OCI-LY1 (cell line): Measurements from ENCODE around the gene STK32C.

Experiments used
- H2AFZ ChIP-seq: fragments of 200-600 bp; sonication (generic), shearing (Covaris generic); 2 replicates; pipeline ENCODE4 v1.6.0; 2014; ENCODE audit warnings: antibody characterized with exemption, mild to moderate bottlenecking, low read length
- H3F3A ChIP-seq: fragments of 200-600 bp; sonication (generic), shearing (Covaris generic); 2 replicates; pipeline ENCODE4 v1.6.0; 2014; ENCODE audit warnings: mild to moderate bottlenecking, antibody characterized with exemption, low read length, moderate library complexity; ENCODE audit not compliant: insufficient read depth
- H3K27ac ChIP-seq: fragments of 200-600 bp; sonication (generic); 2 replicates; pipeline ENCODE4 v1.5.1; 2014; ENCODE audit warnings: low read length, mixed run types, mild to moderate bottlenecking, low read depth; ENCODE audit not compliant: poor library complexity, severe bottlenecking
- H3K27me3 ChIP-seq: fragments of 200-600 bp; sonication (generic); 2 replicates; pipeline ENCODE4 v1.6.0; 2014; ENCODE audit warnings: antibody characterized with exemption, mild to moderate bottlenecking, low read length, moderate library complexity; ENCODE audit not compliant: insufficient read depth
- H3K36me3 ChIP-seq: fragments of 200-600 bp; sonication (generic); 2 replicates; pipeline ENCODE4 v1.6.1; 2014; ENCODE audit warnings: mild to moderate bottlenecking, antibody characterized with exemption, low read length, moderate library complexity, mixed read lengths; ENCODE audit not compliant: insufficient read depth
- H3K4me1 ChIP-seq: fragments of 200-600 bp; sonication (generic); 2 replicates; pipeline ENCODE4 v1.5.1; 2014; ENCODE audit warnings: mild to moderate bottlenecking, low read length, moderate library complexity; ENCODE audit not compliant: insufficient read depth, severe bottlenecking
- H3K4me2 ChIP-seq: fragments of 200-600 bp; sonication (generic), shearing (Covaris generic); 2 replicates; pipeline ENCODE4 v1.6.1; 2014; ENCODE audit warnings: low read length
- H3K4me3 ChIP-seq: fragments of 200-600 bp; sonication (generic); 2 replicates; pipeline ENCODE4 v1.5.1; 2014; ENCODE audit warnings: low read length, low read depth, mild to moderate bottlenecking, mixed read lengths; ENCODE audit not compliant: poor library complexity, severe bottlenecking
- H3K79me2 ChIP-seq: fragments of 200-600 bp; shearing (Covaris generic); 2 replicates; pipeline ENCODE4 v1.6.1; 2016; ENCODE audit warnings: mixed run types, low read length, mixed read lengths; ENCODE audit not compliant: insufficient read depth
- H3K9ac ChIP-seq: fragments of 200-600 bp; sonication (generic), shearing (Covaris generic); 2 replicates; pipeline ENCODE4 v1.6.1; 2014; ENCODE audit warnings: mild to moderate bottlenecking, low read length, mixed read lengths
- H3K9me2 ChIP-seq: fragments of 200-600 bp; sonication (generic), shearing (Covaris generic); 2 replicates; pipeline ENCODE4 v1.6.1; 2014; ENCODE audit warnings: low read depth, mild to moderate bottlenecking, low read length, mixed read lengths
- H3K9me3 ChIP-seq: fragments of 200-600 bp; shearing (Covaris generic); 2 replicates; pipeline ENCODE4 v1.6.1; 2014; ENCODE audit warnings: low read length, mixed read lengths
- H4K20me1 ChIP-seq: fragments of 200-600 bp; sonication (generic), shearing (Covaris generic); 2 replicates; pipeline ENCODE4 v1.6.0; 2016; ENCODE audit warnings: mild to moderate bottlenecking, low read length; ENCODE audit not compliant: insufficient read depth
- EZH2 ChIP-seq: fragments of 200-600 bp; sonication (generic), shearing (Covaris generic); IDR thresholded peaks from 2 replicates; pipeline ENCODE4 v1.8.0; 2017; ENCODE audit warnings: borderline replicate concordance, mixed run types, mild to moderate bottlenecking, antibody characterized with exemption, low read length, moderate library complexity, mixed read lengths
- TF ChIP-seq, protein P1 (sequence below): fragments of 200-600 bp; sonication (generic), shearing (Covaris generic); IDR thresholded peaks from 2 replicates; pipeline ENCODE4 v1.5.1; 2017; ENCODE audit warnings: mild to moderate bottlenecking, antibody characterized with exemption, low read length, moderate library complexity, mixed read lengths

The STK32C gene

DNA sequence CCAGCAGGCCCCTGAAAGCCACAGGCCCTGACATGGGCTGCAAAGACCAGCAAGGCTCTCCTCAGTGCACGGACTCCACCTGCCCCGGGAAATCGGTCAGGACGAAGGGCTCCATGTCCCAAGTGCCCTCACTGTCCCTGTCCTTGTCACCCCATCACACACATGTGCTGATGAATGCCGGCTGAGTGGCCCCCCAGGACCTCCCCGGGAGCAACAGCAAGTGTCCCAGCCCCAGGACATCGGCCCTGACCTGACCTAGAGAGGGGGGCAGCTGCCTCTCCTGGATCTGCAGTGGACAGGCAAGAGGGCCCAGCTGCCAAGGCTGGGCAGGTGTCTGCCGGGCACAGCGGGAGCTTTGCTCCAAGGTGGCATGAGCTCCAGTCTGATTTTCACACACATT is 49.8 kb downstream of the STK32C start:
- Histone ChIP-seq H3K4me2 (no peak overlapping the region), H3K4me3 (no peak overlapping the region), H2AFZ (no peak overlapping the region), H3K4me1 (no peaks in the 10 kb centered on the region), H3K9ac (no peak overlapping the region), H3F3A (no peaks in the 10 kb centered on the region), H3K36me3 (no peaks in the 10 kb centered on the region), H3K27me3 (no peaks in the 10 kb centered on the region; the same call in 1 of the 2 replicates), H3K27ac (no peak overlapping the region), H3K9me2 (no peaks in the 10 kb centered on the region), H3K79me2 (no peaks in the 10 kb centered on the region), H4K20me1 (no peaks in the 10 kb centered on the region), H3K9me3 (no peaks in the 10 kb centered on the region)
- TF ChIP-seq EZH2, result no peak
- TF ChIP-seq, protein P1, sequence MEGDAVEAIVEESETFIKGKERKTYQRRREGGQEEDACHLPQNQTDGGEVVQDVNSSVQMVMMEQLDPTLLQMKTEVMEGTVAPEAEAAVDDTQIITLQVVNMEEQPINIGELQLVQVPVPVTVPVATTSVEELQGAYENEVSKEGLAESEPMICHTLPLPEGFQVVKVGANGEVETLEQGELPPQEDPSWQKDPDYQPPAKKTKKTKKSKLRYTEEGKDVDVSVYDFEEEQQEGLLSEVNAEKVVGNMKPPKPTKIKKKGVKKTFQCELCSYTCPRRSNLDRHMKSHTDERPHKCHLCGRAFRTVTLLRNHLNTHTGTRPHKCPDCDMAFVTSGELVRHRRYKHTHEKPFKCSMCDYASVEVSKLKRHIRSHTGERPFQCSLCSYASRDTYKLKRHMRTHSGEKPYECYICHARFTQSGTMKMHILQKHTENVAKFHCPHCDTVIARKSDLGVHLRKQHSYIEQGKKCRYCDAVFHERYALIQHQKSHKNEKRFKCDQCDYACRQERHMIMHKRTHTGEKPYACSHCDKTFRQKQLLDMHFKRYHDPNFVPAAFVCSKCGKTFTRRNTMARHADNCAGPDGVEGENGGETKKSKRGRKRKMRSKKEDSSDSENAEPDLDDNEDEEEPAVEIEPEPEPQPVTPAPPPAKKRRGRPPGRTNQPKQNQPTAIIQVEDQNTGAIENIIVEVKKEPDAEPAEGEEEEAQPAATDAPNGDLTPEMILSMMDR, result no peak

DNA sequence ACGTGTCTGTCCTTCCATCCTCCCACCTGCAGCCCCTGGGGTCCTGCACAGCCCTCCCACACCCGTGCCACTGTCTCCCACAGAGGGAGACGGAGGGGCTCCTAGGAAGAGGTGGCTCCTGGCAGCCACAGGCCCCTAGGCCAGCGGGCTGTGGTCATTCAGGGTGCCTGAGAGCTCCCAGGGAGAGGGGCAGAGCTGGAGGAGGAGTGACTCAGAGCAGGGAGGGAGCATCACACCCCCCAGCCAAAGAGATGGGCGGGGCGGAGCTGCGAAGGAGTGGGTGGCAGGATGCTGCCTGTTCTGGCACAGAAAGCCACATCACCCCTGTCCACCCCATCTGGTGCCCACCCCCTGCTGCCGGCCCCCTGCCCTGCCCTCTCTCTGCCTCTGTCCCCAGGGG is 50.5 kb downstream of the STK32C start:
- H4K20me1 ChIP-seq, result no peaks in the 10 kb centered on the region
- no peaks in the 10 kb centered on the region for H3K79me2 ChIP-seq
- H3K36me3 ChIP-seq, result no peaks in the 10 kb centered on the region
- no peak overlapping the region for H3K27ac ChIP-seq
- no peaks in the 10 kb centered on the region for H3F3A ChIP-seq
- H3K9me2 ChIP-seq, result no peaks in the 10 kb centered on the region
- H3K4me1 ChIP-seq, result no peaks in the 10 kb centered on the region
- H3K27me3 ChIP-seq, result no peaks in the 10 kb centered on the region; the same call in 1 of the 2 replicates
- no peak overlapping the region for H3K4me3 ChIP-seq
- TF ChIP-seq, protein P1, result no peak
- TF ChIP-seq EZH2, result no peak
- H3K9ac ChIP-seq, result no peak overlapping the region
- H3K4me2 ChIP-seq, result no peak overlapping the region
- no peak overlapping the region for H2AFZ ChIP-seq
- no peaks in the 10 kb centered on the region for H3K9me3 ChIP-seq

DNA sequence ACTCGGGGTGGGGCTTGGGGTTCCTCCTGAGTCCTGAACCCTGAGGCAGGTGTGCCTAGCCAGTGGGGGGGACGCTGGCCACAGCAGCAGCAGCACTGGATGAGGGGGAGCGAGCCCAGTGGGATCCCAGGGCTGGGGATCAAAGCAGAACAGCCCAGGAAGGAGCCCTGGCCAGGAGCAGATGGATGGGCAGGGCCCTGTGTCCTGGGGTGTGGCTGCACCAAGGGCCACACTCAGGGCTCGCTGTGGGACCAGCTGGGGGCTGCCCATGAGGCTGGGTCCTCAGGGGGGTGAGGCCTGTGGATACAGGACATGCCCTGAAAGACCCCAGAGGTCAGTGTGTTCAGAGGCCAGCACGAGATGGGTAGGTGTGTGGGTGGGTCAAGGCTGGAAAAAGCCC is 50.9 kb downstream of the STK32C start:
- H3K36me3 ChIP-seq, result no peaks in the 10 kb centered on the region
- no peak overlapping the region for H3K4me2 ChIP-seq
- no peaks in the 10 kb centered on the region for H3K4me1 ChIP-seq
- no peak overlapping the region for H3K27ac ChIP-seq
- no peaks in the 10 kb centered on the region for H3F3A ChIP-seq
- no peak overlapping the region for H3K4me3 ChIP-seq
- H3K9ac ChIP-seq, result no peak overlapping the region
- no peaks in the 10 kb centered on the region; the same call in 1 of the 2 replicates for H3K27me3 ChIP-seq
- H4K20me1 ChIP-seq, result no peaks in the 10 kb centered on the region
- H3K79me2 ChIP-seq, result no peaks in the 10 kb centered on the region
- H3K9me3 ChIP-seq, result no peaks in the 10 kb centered on the region
- no peak for TF ChIP-seq EZH2
- TF ChIP-seq, protein P1, result no peak
- no peaks in the 10 kb centered on the region for H3K9me2 ChIP-seq
- H2AFZ ChIP-seq, result no peak overlapping the region
